ENCODE measurements around the gene KRT24. TPM values are rescaled to one million over a fixed set of nuclear protein-coding genes. Genes with fewer than 3 reads are reported as not detected.

KRT24 gene
- total RNA-seq, 4 donors from 2014 or later: 0.64 to 13.5 (median 4.9) TPM; not detected in 1

- in situ Hi-C loops (cut with MboI; ENCODE audit: low pct_ligation_motif_present in 1 of 4, low pct_unique_long_range_greater_than_20kb in 1 of 4, low sequenced_read_pairs in 3 of 4): no loop called here
- no peak for TF ChIP-seq EP300 (IDR thresholded peaks at IDR 0.05; ENCODE audit: low read depth)
- TF ChIP-seq CTCF (IDR thresholded peaks at IDR 0.05): no peak
- TF ChIP-seq POLR2AphosphoS5 (IDR thresholded peaks at IDR 0.05): no peak
- TF ChIP-seq POLR2A (IDR thresholded peaks at IDR 0.05): no peak
- intact Hi-C loops (cut with DNase I; ENCODE audit: low total_unique reads): no loop called here
Measured at GRCh38 chr17:40659911-40660310, 43.6 kb downstream of the KRT24 start.

GRCh38 chr17:40658396-40658795, 45.2 kb downstream of the KRT24 start:
- H3K4me1 ChIP-seq: no peaks in the 10 kb centered on the region
- in situ Hi-C loops (cut with MboI; ENCODE audit: low pct_ligation_motif_present in 1 of 4, low pct_unique_long_range_greater_than_20kb in 1 of 4, low sequenced_read_pairs in 3 of 4): no loop called here
- no peaks in the 10 kb centered on the region for H3K36me3 ChIP-seq
- H3K9me3 ChIP-seq: no peaks in the 10 kb centered on the region
- no peak overlapping the region for H3K4me3 ChIP-seq
- H3K27ac ChIP-seq: no peak overlapping the region
- TF ChIP-seq POLR2A (IDR thresholded peaks at IDR 0.05): no peak
- TF ChIP-seq CTCF (IDR thresholded peaks at IDR 0.05): no peak
- no peak for TF ChIP-seq POLR2AphosphoS5 (IDR thresholded peaks at IDR 0.05)
- TF ChIP-seq EP300 (IDR thresholded peaks at IDR 0.05; ENCODE audit: low read depth): no peak
- intact Hi-C loops (cut with DNase I; ENCODE audit: low total_unique reads): no loop called here
- H3K27me3 ChIP-seq: peaks cover 25% of the 10 kb centered on the region
- no peak for DNase-seq

More at GRCh38 chr17:40659911-40660310, 43.6 kb downstream of the KRT24 start:
- no peaks in the 10 kb centered on the region for H3K4me1 ChIP-seq
- no peak overlapping the region for H3K27ac ChIP-seq
- H3K9me3 ChIP-seq: no peaks in the 10 kb centered on the region
- no peak for DNase-seq
- H3K36me3 ChIP-seq: no peaks in the 10 kb centered on the region
- H3K4me3 ChIP-seq: no peak overlapping the region
- peaks cover 40% of the 10 kb centered on the region for H3K27me3 ChIP-seq
- 76 to 82% methylated on average over 6 to 7 of the region's 7 CpGs for WGBS, 2 donors (ENCODE audit: low coverage in 1 of 2)

- TF ChIP-seq POLR2AphosphoS5 (IDR thresholded peaks at IDR 0.05) (no peak), CTCF (IDR thresholded peaks at IDR 0.05) (no peak)
- WGBS, 2 donors (ENCODE audit: low coverage in 1 of 2): 75% methylated on average over 5 of the region's 5 CpGs; no CpG with 5 or more reads in 1 of the 2 donors
- Histone ChIP-seq H3K9me3 (no peaks in the 10 kb centered on the region), H3K27me3 (no peaks in the 10 kb centered on the region), H3K4me3 (no peak overlapping the region), H3K36me3 (no peaks in the 10 kb centered on the region), H3K4me1 (peaks cover 7 to 12% (median 9%) of the 10 kb centered on the region in 4 donors), H3K27ac (no peak overlapping the region)
- no peak for DNase-seq
- in situ Hi-C loops (cut with MboI; ENCODE audit: low pct_ligation_motif_present in 1 of 4, low pct_unique_long_range_greater_than_20kb in 1 of 4, low sequenced_read_pairs in 3 of 4) (no loop called here), intact Hi-C loops (cut with DNase I; ENCODE audit: low total_unique reads) (no loop called here)
Measured at GRCh38 chr17:40651939-40652338, 51.6 kb downstream of the KRT24 start.

- TF ChIP-seq POLR2A (IDR thresholded peaks at IDR 0.05) (no peak), POLR2AphosphoS5 (IDR thresholded peaks at IDR 0.05) (no peak), EP300 (IDR thresholded peaks at IDR 0.05; ENCODE audit: low read depth) (no peak), CTCF (IDR thresholded peaks at IDR 0.05) (no peak)
- no peaks in the 10 kb centered on the region for H3K9me3 ChIP-seq
- no peaks in the 10 kb centered on the region for H3K27me3 ChIP-seq
- H3K27ac ChIP-seq: peak overlapping the region; percentile 95 to 98 (median 96)
- no peak for DNase-seq
- peaks cover 19 to 41% (median 21%) of the 10 kb centered on the region in 4 donors for H3K4me1 ChIP-seq
- H3K36me3 ChIP-seq: peaks cover 0 to 9% (median 4%) of the 10 kb centered on the region in 4 donors
- H3K4me3 ChIP-seq: peak overlapping the region; percentile 85 to 92 (median 88)
- WGBS, 2 donors (ENCODE audit: low coverage in 1 of 2): 0 to 6% methylated on average over 4 to 23 of the region's 28 CpGs
- in situ Hi-C loops (cut with MboI; ENCODE audit: low pct_ligation_motif_present in 1 of 4, low pct_unique_long_range_greater_than_20kb in 1 of 4, low sequenced_read_pairs in 3 of 4) (no loop called here), intact Hi-C loops (cut with DNase I; ENCODE audit: low total_unique reads) (no loop called here)
Measured at GRCh38 chr17:40648384-40648968, 55.1 kb downstream of the KRT24 start.

Other genes starting within 250 kb of the KRT24 start
- gene TNS4, start 202.1 kb downstream of the KRT24 start, total RNA-seq: 1 to 10 TPM in 3 of 4 donors, not detected in 1; 1.2 to 4.2 (median 2.5) TPM
- gene CCR7, start 138.3 kb downstream of the KRT24 start, total RNA-seq: 1 to 10 TPM in 2 of 4 donors, under 1 TPM in 1, not detected in 1; 0.14 to 5.4 (median 4.9) TPM
- gene SMARCE1, start 55.9 kb downstream of the KRT24 start, total RNA-seq: 10 to 100 TPM; 43.0 to 87.2 (median 61.6) TPM
- gene KRT222, start 38.6 kb downstream of the KRT24 start, total RNA-seq: under 1 TPM in 2 of 4 donors, not detected in 2; 0.27 to 0.48 TPM
- gene KRT25, start 51.6 kb upstream of the KRT24 start, total RNA-seq: not detected
- not detected for gene KRT26, start 68.4 kb upstream of the KRT24 start, total RNA-seq
- 1 to 10 TPM in 1 of 4 donors, not detected in 3; 1.1 TPM for gene KRT27, start 78.8 kb upstream of the KRT24 start, total RNA-seq
- not detected for gene KRT28, start 96.2 kb upstream of the KRT24 start, total RNA-seq
- gene KRT10, start 118.9 kb upstream of the KRT24 start, total RNA-seq: 10 to 100 TPM in 2 of 4 donors, 1 to 10 TPM in 1, not detected in 1; 2.2 to 12.7 (median 11.7) TPM
- gene KRT12, start 163.5 kb upstream of the KRT24 start, total RNA-seq: 10 to 100 TPM in 1 of 4 donors, 1 to 10 TPM in 1, under 1 TPM in 1, not detected in 1; 0.40 to 20.0 (median 3.8) TPM
- 100 to 1,000 TPM; 207 to 797 (median 735) TPM for gene KRT20, start 181.5 kb upstream of the KRT24 start, total RNA-seq
- gene KRT23, start 233.9 kb upstream of the KRT24 start, total RNA-seq: 1 to 10 TPM in 2 of 4 donors, not detected in 2; 1.1 to 2.5 TPM

Measured in transverse colon (tissue), 4 donors.